Measurements from ENCODE around the gene HDAC6.
A peak's percentile ranks its signal among the peaks of the same experiment; 100 is the strongest.

Gene HDAC6

DNA sequence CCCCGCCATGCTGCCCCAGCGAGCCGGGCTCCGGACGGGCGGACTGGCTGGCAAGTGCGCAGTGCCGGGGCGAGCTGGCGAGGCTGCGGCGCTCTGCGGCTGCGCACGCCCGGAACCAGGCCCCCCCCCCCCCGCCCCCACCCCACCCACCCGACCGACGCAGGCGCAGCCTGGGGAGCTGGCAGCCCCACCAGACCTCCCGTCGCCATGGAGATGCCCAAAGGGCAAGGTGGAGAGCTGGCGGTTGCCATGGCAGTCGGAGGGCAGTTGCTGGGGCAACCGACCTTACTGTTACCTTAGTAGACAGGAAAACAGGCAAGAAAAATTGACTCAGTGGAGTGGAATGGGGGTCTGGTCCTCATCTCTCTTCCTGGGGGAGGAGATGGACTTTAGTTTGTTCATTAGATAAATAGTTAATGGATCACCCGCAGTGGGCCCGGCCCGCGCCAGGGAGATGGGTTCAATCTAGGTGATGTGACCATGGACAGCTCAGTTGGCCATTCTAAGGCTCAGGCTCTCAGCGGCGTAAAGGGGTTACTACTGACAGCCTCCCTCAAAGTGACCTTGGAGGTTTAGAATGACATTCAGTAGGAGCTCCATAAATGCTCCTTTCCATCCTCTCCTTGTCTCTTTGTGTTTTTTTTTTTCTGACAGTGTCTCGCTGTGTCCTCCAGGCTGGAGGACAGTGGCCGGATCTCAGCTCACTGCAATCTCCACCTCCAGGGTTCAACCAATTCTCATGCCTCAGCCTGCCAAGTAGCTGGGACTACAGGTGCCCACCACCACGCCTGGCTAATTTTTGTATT, 33.9 kb downstream of the HDAC6 start, which contains the start of gene PCSK1N:
Gene PCSK1N (minus strand): TSS at position 87 of the 806 bp plus-strand sequence. CDS start 78 bp downstream, at position 9.
- no peak within 1 kb of the TSS for H4K91ac ChIP-seq (ENCODE audit: low read depth, low read length)
- H4K8ac ChIP-seq (ENCODE audit: low read depth, low read length): peak within 1 kb of the TSS; percentile 43
- H2BK5ac ChIP-seq (ENCODE audit: low read depth, low read length, poor library complexity): no peak within 1 kb of the TSS
- no peaks in the 10 kb centered on the region for H3K79me1 ChIP-seq (ENCODE audit: low read length)
- peak in 1 of 2 donors; percentile 6 for DNase-seq
- peak within 1 kb of the TSS; percentile 82 for H3K4me2 ChIP-seq (ENCODE audit: low read length)
- H3K4ac ChIP-seq (ENCODE audit: low read depth, low read length): no peak within 1 kb of the TSS
- no peak within 1 kb of the TSS for H2AK5ac ChIP-seq (ENCODE audit: low read length)
- no peaks in the 10 kb centered on the region for H3K9me3 ChIP-seq (ENCODE audit: insufficient read depth, low read depth, low read length)
- H2AFZ ChIP-seq (ENCODE audit: insufficient read depth, low read length, poor library complexity): no peak within 1 kb of the TSS
- H3K4me1 ChIP-seq (ENCODE audit: control insufficient read depth in 1 of 2, insufficient read depth in 2 of 2, low read length in 2 of 2): peaks cover 10 to 15% of the 10 kb centered on the region in 2 experiments
- no peak within 1 kb of the TSS for H3K9ac ChIP-seq (ENCODE audit: low read length)
- peaks cover 14% of the 10 kb centered on the region for H3K27me3 ChIP-seq (ENCODE audit: insufficient read depth, low read length)
- no peak within 1 kb of the TSS for H3K27ac ChIP-seq (ENCODE audit: low read depth, low read length)
- H3K18ac ChIP-seq (ENCODE audit: low read length): no peak within 1 kb of the TSS
- H3K4me3 ChIP-seq (ENCODE audit: low read depth, low read length): peak within 1 kb of the TSS; percentile 80
- no peak within 1 kb of the TSS for H2BK12ac ChIP-seq (ENCODE audit: low read length)
- H3K23ac ChIP-seq (ENCODE audit: low read length): no peak within 1 kb of the TSS
- no peak within 1 kb of the TSS for H3K14ac ChIP-seq (ENCODE audit: low read length)
- WGBS (ENCODE audit: extremely low coverage, insufficient coverage, insufficient read length): no CpG with 5 or more reads among the region's 35 CpGs
- peaks cover 3 to 7% of the 10 kb centered on the region in 2 experiments for H3K36me3 ChIP-seq (ENCODE audit: control insufficient read depth in 1 of 2, insufficient read depth in 2 of 2, low read length in 2 of 2)
- no peak within 1 kb of the TSS for H4K12ac ChIP-seq (ENCODE audit: low read depth, low read length)
- H3K79me2 ChIP-seq (ENCODE audit: control insufficient read depth, insufficient read depth, low read length, poor library complexity): no peaks in the 10 kb centered on the region
- H2BK120ac ChIP-seq (ENCODE audit: insufficient read depth, low read length, poor library complexity): no peak within 1 kb of the TSS

DNA sequence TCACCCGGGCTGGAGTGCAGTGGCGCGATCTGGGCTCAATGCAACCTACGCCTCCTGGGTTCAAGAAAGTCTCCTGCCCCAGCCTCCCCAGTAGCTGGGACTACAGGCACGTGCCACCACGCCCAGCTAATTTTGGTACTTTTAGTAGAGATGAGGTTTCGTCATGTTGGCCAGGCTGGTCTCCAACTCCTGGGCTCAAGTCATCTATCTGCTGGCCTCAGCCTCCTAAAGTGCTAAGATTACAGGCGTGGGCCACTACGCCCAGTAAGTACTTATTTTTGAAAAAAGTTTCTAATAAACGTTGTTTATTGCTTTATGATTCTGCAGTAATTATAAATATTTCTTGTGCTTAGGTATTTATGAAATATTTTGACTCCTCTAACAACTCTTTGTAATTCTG, 37.8 kb downstream of the HDAC6 start:
- H4K12ac ChIP-seq (ENCODE audit: low read depth, low read length): no peak overlapping the region
- no peak overlapping the region for H3K4ac ChIP-seq (ENCODE audit: low read depth, low read length)
- no peak overlapping the region for H3K4me3 ChIP-seq (ENCODE audit: low read depth, low read length)
- no peak overlapping the region for H3K4me2 ChIP-seq (ENCODE audit: low read length)
- H2AK5ac ChIP-seq (ENCODE audit: low read length): no peak overlapping the region
- H3K14ac ChIP-seq (ENCODE audit: low read length): no peak overlapping the region
- H2BK12ac ChIP-seq (ENCODE audit: low read length): no peak overlapping the region
- H3K79me1 ChIP-seq (ENCODE audit: low read length): no peaks in the 10 kb centered on the region
- no peaks in the 10 kb centered on the region for H3K27me3 ChIP-seq (ENCODE audit: insufficient read depth, low read length)
- no peak for DNase-seq
- H2BK120ac ChIP-seq (ENCODE audit: insufficient read depth, low read length, poor library complexity): no peak overlapping the region
- no peak overlapping the region for H2AFZ ChIP-seq (ENCODE audit: insufficient read depth, low read length, poor library complexity)
- no peak overlapping the region for H3K23ac ChIP-seq (ENCODE audit: low read length)
- no peak overlapping the region for H4K8ac ChIP-seq (ENCODE audit: low read depth, low read length)
- no peak overlapping the region for H3K9ac ChIP-seq (ENCODE audit: low read length)
- no CpG with 5 or more reads among the region's 10 CpGs for WGBS (ENCODE audit: extremely low coverage, insufficient coverage, insufficient read length)
- no peaks in the 10 kb centered on the region for H3K36me3 ChIP-seq (ENCODE audit: control insufficient read depth in 1 of 2, insufficient read depth in 2 of 2, low read length in 2 of 2)
- no peak overlapping the region for H2BK5ac ChIP-seq (ENCODE audit: low read depth, low read length, poor library complexity)
- no peak overlapping the region for H3K18ac ChIP-seq (ENCODE audit: low read length)
- no peaks in the 10 kb centered on the region for H3K9me3 ChIP-seq (ENCODE audit: insufficient read depth, low read depth, low read length)
- H3K4me1 ChIP-seq (ENCODE audit: control insufficient read depth in 1 of 2, insufficient read depth in 2 of 2, low read length in 2 of 2): peaks cover 0 to 5% of the 10 kb centered on the region in 2 experiments
- no peak overlapping the region for H4K91ac ChIP-seq (ENCODE audit: low read depth, low read length)
- no peaks in the 10 kb centered on the region for H3K79me2 ChIP-seq (ENCODE audit: control insufficient read depth, insufficient read depth, low read length, poor library complexity)
- no peak overlapping the region for H3K27ac ChIP-seq (ENCODE audit: low read depth, low read length)

DNA sequence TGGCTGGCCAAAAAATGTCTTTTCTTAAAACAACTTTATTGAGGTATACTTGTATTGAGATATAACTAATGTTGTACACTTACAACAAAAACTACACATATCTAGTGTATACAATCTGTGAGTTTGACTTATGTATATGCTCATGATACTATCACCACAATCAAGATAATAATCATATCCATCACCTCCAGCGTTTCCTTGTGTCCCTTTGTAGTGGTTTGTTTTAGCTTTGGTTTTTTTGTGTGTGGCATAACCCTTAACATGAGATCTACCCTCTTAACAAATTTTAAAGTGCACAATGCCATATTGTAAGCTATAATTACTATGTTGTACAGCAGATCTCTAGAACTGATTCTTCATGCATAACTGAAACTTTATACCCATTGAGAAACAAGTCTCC, 47.0 kb downstream of the HDAC6 start:
- H3K4ac ChIP-seq (ENCODE audit: low read depth, low read length): no peak overlapping the region
- no peaks in the 10 kb centered on the region for H3K36me3 ChIP-seq (ENCODE audit: control insufficient read depth in 1 of 2, insufficient read depth in 2 of 2, low read length in 2 of 2)
- no peak overlapping the region for H4K12ac ChIP-seq (ENCODE audit: low read depth, low read length)
- H3K27me3 ChIP-seq (ENCODE audit: insufficient read depth, low read length): no peaks in the 10 kb centered on the region
- no peak overlapping the region for H3K4me2 ChIP-seq (ENCODE audit: low read length)
- no peak overlapping the region for H3K23ac ChIP-seq (ENCODE audit: low read length)
- no peak overlapping the region for H3K4me3 ChIP-seq (ENCODE audit: low read depth, low read length)
- H2BK5ac ChIP-seq (ENCODE audit: low read depth, low read length, poor library complexity): no peak overlapping the region
- H2AFZ ChIP-seq (ENCODE audit: insufficient read depth, low read length, poor library complexity): no peak overlapping the region
- DNase-seq: no peak
- no peak overlapping the region for H2BK12ac ChIP-seq (ENCODE audit: low read length)
- no peaks in the 10 kb centered on the region for H3K79me1 ChIP-seq (ENCODE audit: low read length)
- H3K27ac ChIP-seq (ENCODE audit: low read depth, low read length): no peak overlapping the region
- H4K8ac ChIP-seq (ENCODE audit: low read depth, low read length): no peak overlapping the region
- H3K18ac ChIP-seq (ENCODE audit: low read length): no peak overlapping the region
- H3K4me1 ChIP-seq (ENCODE audit: control insufficient read depth in 1 of 2, insufficient read depth in 2 of 2, low read length in 2 of 2): no peaks in the 10 kb centered on the region
- no peak overlapping the region for H2AK5ac ChIP-seq (ENCODE audit: low read length)
- H4K91ac ChIP-seq (ENCODE audit: low read depth, low read length): no peak overlapping the region
- H3K9me3 ChIP-seq (ENCODE audit: insufficient read depth, low read depth, low read length): no peaks in the 10 kb centered on the region
- H3K14ac ChIP-seq (ENCODE audit: low read length): no peak overlapping the region
- no CpG with 5 or more reads among the region's 1 CpG for WGBS (ENCODE audit: extremely low coverage, insufficient coverage, insufficient read length)
- no peak overlapping the region for H3K9ac ChIP-seq (ENCODE audit: low read length)
- H3K79me2 ChIP-seq (ENCODE audit: control insufficient read depth, insufficient read depth, low read length, poor library complexity): no peaks in the 10 kb centered on the region
- no peak overlapping the region for H2BK120ac ChIP-seq (ENCODE audit: insufficient read depth, low read length, poor library complexity)

DNA sequence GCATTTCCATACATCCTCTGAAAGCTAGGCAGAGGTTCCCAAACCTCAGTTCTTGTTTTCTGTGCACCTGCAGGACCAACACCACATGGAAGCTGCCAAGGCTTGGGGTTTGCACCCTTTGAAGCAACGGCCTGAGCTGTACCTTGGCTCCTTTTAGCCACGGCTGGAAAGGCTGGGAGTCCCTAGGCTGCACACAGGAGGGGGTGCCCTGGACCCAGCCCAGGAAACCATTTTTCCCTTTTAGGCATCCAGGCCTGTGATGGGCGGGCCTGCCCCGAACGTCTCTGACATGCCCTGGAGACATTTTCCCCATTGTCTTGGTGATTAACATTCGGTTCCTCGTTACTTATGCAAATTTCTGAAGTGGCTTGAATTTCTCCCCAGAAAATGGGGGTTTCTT, 51.0 kb downstream of the HDAC6 start:
- Histone ChIP-seq H3K18ac (ENCODE audit: low read length) (no peak overlapping the region), H4K12ac (ENCODE audit: low read depth, low read length) (no peak overlapping the region), H2AFZ (ENCODE audit: insufficient read depth, low read length, poor library complexity) (no peak overlapping the region), H3K4me3 (ENCODE audit: low read depth, low read length) (no peak overlapping the region), H3K27me3 (ENCODE audit: insufficient read depth, low read length) (no peaks in the 10 kb centered on the region), H3K4me2 (ENCODE audit: low read length) (no peak overlapping the region), H3K23ac (ENCODE audit: low read length) (no peak overlapping the region), H3K79me1 (ENCODE audit: low read length) (no peaks in the 10 kb centered on the region), H3K36me3 (ENCODE audit: control insufficient read depth in 1 of 2, insufficient read depth in 2 of 2, low read length in 2 of 2) (no peaks in the 10 kb centered on the region), H3K14ac (ENCODE audit: low read length) (no peak overlapping the region), H2BK120ac (ENCODE audit: insufficient read depth, low read length, poor library complexity) (no peak overlapping the region), H2BK5ac (ENCODE audit: low read depth, low read length, poor library complexity) (no peak overlapping the region), H2AK5ac (ENCODE audit: low read length) (no peak overlapping the region), H4K8ac (ENCODE audit: low read depth, low read length) (no peak overlapping the region), H3K4ac (ENCODE audit: low read depth, low read length) (no peak overlapping the region), H4K91ac (ENCODE audit: low read depth, low read length) (no peak overlapping the region), H3K4me1 (ENCODE audit: control insufficient read depth in 1 of 2, insufficient read depth in 2 of 2, low read length in 2 of 2) (no peaks in the 10 kb centered on the region), H2BK12ac (ENCODE audit: low read length) (no peak overlapping the region), H3K9me3 (ENCODE audit: insufficient read depth, low read depth, low read length) (no peaks in the 10 kb centered on the region), H3K9ac (ENCODE audit: low read length) (no peak overlapping the region), H3K27ac (ENCODE audit: low read depth, low read length) (no peak overlapping the region), H3K79me2 (ENCODE audit: control insufficient read depth, insufficient read depth, low read length, poor library complexity) (no peaks in the 10 kb centered on the region)
- WGBS (ENCODE audit: extremely low coverage, insufficient coverage, insufficient read length): no CpG with 5 or more reads among the region's 7 CpGs
- DNase-seq: no peak
